Suppressor macrophage treated with lipopolysaccharide for 1 hour (primary cell): Measurements from ENCODE around the gene TBL3.
A peak's percentile ranks its signal among the peaks of the same experiment; 100 is the strongest.
"Not testable (repeated sequence)": the region's sequence is repeated elsewhere in the genome, so short reads cannot be mapped to it uniquely, and the experiment has no call there.

Experiments used
- DNase-seq, 3 donors: peaks; one replicate each; pipeline ENCODE4 v3.0.0-alpha.2; 2020 to 2022

The TBL3 gene

DNA sequence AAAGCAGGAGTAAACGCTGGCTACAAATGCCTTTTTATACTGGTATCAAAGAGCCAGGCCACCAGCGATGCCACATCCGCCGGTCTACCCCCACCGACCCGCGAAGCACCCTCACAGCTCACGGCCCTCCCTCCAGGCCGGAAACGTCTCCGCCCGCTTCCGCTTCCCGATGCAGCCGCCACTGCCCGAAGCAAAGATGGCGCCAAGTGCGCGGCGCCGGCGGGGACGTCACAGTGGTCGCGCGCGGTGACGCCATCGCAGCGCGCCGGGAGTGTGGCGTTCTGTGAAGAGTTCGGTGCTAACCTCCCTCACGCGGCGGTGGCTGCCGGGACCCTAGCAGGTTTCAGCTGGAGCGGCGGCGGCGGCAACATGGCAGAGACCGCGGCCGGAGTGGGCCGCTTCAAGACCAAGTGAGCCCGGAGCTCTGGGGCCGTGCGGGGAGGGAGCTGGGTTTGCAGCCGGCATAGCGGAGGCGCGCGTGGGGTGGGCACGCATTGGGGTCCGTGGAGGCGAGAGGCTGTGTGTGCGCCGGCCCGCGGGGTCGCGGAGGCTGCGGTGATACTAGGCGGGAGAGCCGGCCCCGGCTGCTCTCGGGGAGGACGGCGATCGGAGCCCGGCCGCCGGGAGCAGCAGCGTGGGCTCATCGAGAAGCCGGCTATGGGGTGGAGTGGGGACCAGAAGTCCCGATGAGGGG, at the start of gene TBL3:
TBL3 (plus strand) TSS at position 258 of the 694 bp plus-strand sequence; CDS start at position 370, 112 bp downstream.
- peak; percentile 96 to 97 (median 97) for DNase-seq

DNA sequence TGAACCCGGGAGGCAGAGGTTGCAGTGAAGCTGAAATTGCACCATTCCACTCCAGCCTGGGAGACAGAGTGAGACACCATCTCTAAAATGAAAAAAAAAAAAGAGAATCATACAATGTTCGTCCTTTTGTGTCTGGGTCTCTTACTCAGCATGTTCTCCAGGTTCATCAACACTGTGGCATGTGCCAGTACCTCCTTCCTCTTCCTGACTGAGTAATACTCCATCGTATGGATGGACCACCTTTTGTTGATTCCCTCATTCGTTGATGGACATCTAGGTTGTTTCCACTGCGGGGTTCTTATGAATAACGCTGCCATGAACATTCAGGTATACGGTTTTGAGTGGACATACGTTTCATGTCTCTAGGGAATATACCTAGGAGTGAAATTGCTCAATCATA, 49.5 kb upstream of the TBL3 start:
- DNase-seq = no peak

DNA sequence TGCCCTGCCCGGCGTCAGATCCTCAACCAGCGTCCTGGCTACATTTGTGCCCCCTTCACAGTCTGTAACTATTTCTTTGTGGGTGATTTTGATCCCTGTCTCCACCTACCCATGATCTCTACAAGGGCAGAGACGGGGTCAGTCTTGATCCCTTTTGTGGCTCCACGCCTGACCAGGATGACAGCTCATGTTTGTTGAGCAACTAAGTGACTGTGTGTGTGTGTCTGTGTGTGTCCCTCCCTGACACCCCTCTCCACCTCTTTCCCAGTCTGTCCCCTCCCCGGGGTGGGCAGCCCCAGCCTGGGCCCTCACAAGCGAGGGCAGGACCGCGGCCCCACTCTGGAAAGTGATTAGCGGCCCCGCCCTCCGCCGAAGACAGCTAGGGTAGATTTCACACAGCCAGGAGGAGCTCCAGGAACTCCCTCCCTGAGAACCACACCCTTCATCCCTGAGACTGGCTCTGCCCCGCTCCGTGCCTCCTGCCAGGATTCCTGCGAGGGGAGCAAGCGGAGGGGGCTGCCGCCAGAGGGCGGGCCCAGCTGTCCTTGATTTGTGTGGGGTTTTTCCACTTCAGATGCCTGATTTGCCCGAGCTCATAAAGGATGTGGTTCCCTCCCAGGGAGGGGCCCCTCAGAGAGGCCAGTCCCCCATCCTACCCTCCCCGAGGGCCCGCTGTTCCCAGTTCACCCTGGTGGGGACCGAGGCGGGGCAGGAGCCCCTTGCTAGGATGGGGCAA, 48.4 kb upstream of the TBL3 start:
- peak in 2 of 3 donors; percentile 27 to 39 for DNase-seq

DNA sequence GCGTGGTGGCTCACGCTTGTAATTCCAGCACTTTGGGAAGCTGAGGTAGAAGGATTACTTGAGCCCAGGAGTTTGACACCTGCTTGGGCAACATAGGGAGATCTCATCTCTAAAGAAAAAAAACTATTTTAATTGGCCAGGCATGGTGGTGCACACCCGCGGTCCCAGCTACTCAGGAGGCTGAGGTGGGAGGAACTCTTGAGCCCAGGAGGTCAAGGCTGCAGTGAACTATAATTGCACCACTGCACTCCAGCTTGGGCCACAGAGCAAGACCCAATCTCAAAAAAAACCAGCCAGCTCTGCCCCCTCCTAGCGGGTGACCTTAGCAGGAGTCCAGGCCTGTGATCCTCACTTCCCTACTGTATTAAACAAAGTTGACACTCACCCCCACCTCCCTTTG, 47.8 kb upstream of the TBL3 start:
- no peak for DNase-seq

DNA sequence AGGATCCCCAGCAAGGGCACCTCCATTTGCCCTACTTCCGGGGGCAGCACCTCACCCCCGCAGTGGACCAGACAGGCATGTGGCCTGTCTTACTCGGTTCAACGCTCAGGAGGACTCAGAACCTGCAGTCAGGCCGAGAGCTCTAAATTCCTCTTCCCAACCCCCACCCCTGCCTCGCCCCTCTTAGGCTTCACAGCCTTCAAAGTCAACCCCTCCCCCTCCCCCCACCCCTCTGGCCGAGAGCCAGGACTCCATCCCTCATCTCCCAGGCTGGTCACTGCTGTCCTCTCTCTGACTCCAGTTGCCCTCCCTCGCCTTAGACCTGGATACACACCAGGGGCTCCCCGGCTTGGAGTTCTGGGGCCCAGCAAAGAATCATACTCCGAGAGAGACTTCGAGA, 45.6 kb upstream of the TBL3 start:
- no peak for DNase-seq

DNA sequence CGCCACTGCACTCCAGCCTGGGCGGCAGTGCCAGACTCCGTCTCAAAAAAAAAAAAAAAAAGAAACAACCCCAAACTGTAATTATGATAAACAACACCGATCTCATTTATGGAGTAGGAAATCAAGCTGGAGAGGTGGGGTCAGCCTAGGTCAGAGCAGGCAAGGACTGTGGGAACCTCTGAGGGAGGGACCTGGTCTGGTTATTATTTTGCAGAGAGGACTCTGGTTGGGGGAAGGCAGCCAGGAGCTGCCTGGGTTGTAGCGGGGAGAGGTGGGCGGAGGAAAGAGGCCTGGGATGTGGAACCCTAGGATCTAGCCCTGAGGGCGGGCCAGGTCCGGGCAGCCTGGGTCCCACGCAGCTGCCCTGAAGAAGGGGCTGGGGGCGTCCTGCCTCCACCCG, 42.7 kb upstream of the TBL3 start:
- DNase-seq = peak; percentile 13 to 39 (median 27)

DNA sequence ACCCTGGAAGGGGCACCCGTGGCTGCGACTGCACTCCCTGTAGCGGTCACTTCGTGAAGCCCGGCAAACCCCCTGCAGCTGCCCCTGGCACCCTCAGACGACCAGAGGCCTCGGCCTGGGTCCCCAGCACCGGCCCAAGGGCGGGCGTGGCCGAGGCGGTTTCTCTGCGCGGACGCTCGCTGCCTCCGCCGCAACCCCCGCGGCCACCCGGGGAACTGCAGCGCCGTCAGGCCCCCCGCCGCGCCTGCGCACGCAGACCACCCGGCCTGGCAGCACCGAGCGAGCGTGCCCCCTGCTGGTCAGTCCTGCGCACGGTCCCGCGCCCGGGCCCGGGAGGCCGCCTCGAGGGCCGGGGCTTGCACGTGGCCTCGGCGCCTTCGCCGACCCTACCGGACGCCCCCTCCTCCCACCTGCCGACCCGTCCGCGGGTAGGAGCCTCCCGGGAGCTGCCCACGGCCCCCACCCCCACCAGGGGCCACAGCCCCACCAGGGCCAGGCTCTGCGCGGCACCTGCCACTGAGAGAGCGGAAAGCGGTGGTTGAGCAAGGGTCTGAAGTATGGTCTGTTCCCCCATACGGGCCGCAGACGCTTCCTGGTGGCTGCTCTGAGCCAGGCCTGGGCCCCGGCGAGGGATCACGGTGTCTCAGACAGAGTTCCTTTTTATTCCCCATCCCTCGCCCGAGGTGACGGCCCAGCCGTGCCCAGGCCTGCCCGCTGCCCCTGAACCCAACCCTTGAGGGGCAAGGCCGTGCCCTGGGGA, 42.1 kb upstream of the TBL3 start:
- peak; percentile 90 to 97 (median 96) for DNase-seq

DNA sequence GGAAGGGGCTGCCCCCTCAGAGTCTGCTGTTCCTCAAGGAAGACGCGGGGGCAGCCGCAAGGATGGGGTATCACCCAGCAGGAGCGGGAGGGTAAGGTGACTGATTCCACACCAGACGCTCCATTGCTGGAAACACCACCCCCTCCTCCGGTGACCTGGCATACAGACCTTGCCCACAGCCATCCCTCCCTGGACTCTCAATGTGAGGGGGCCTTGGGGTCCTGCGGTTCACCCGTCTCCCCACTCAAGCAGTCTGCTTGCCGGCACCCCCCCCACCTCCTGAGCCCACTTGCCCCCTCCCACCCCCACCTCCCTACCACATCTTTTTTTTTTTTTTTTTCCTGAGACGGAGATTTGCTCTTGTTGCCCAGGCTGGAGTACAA, 41.5 kb upstream of the TBL3 start:
- no peak for DNase-seq

DNA sequence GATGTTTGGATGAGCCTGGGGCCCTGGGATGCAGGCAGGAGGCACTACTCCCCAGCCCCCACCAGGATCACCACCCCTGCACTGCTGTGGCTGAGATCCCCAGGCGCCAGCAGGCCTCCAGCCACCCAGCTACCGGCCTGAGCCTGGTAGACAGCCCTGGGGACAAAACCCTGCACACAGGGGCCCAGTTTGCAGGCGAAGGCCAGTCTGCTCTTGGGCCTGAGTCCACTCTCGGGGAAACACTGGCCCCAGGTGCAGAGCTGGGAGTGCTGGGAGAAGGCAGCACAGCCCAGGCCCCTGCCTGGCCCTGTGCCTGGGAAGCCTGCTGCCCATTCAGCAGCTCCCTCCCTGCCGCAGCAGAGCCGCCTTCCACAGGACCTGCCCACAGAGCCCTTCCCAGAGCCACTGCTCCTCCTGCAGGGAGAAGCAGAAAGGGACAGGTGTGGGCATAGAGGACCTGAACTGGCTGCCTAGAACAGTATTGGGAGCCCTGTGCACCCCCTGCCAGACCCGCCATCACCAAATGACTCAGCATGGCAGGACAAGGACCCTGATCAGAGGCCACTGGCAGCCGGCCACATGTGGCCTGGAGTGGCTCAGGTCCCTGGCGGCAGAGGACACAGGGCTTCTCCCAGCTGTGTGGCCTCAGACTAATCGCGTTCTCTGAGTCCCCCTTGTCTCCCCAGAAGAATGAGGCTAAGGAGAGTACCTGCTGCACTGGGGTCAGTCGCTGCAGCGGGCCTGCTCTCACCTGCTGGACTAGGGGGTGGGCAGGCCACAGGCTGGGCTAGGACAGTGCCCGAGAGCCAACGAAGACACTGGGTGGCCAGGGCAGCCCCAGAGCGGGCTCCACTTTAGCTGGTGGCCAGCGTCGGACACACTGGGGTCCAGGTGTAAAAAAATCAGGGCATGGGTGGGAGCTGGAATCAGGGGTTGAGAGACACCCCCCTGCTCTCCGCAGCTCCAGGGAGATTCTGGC, 39.5 kb upstream of the TBL3 start:
- DNase-seq = no peak

DNA sequence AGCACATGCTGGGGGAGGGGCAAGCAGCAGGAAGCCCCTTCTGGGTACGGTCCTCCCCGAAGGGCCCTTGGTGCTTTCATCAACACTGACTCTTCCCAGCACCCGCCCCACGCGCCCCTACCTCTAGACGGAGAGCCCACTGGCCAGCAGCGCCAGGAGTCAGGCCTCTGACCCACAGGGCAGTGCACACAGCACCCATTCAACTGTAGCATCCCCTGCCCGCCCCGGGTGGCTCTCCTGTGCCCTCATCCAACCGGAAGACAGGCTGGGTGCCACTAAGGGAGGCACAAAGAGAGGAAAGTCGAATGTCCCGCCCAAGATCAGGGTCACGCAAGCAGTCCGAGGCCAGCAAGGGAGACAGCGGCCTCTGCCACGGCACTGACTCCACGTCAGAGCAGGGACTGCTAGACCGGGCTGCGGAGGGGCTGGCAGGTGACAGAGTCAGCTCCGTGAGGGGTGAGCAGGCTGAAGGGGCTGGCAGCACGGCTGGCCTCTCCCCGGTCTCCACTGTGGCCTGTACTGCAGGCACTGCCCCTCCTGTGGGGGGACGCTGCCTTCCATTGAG, 38.7 kb upstream of the TBL3 start:
- no peak for DNase-seq

DNA sequence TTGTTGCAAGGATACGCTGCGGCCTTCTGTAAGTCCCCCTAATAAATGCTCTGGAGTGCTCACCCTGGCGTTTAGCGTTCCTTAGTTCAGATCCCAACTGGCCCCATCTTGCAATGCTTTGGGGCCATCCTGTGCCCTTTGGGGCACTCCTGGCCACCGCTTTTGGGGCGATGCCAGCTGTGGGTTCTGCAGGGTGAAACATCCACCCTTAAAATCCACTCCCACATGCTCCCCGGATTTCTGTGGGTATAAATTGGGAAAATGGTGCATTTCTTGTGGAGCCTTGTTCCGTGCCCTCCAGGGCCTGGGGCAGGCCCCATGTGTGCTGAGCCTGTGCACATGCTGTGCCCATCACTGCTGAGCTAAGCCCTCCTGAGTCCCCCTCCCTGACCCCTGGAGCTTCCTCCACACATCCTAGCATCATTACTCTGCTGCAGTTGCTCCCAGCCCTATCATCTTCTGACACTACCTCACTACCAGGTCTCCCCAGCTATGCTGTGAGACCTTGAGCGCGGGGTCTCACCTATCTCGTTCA, 34.8 kb upstream of the TBL3 start:
- no peak for DNase-seq

DNA sequence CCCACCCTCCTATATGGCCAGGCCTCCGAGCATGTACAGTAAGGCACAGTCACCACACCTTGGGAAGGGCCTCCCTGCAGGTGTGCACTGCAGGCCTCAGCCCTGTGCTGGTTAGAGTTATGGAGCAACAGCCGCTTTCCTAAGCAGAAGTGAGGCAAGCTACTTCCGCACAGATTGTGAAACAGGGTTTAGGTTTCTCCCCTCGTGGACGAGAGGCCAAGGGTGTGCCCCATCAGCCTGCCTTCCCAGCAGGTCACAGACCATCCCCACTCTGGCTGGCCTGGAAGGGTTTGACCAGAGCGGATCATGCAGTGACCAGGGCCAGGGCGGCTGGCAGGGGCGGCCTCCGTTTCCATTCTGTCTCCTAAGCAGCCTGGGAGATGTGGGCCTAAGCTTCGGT, 33.5 kb upstream of the TBL3 start:
- peak; percentile 81 to 84 (median 84) for DNase-seq

DNA sequence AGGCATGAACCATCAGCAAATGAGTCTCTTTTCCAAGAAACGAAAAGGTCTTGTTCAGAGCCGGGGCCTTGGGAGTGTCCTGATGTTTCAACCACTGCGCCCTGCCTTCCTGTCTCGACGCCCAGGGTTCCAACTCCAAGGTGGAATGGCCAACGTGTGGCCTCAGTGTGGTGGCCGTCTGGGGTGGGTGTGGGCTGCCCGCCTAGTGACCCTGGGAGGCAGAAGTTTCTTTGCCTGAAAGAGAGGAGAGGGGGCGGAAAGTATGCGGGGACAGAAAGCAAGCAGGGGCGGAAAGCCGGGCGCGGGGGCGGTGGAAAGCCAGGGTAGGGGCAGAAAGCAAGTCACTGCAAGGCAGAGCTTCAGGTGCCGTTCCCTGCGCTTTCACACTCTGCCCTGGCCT, 32.9 kb upstream of the TBL3 start:
- DNase-seq = no peak

DNA sequence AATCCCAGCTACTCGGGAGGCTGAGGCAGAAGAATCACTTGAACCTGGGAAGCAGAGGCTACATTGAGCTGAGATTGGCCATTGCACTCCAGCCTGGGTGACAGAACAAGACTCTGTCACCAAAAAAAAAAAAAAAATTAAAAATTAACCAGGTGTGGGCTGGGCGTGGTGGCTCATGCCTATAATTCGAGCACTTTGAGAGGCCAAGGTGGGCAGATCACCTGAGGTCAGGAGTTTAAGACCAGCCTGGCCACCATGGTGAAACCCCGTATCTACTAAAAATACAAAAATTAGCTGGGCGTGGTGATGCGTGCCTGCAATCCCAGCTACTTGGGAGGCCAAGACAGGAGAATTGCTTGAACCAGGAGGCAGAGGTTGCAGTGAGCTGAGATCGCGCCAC, 32.0 kb upstream of the TBL3 start:
- not testable (repeated sequence) for DNase-seq

DNA sequence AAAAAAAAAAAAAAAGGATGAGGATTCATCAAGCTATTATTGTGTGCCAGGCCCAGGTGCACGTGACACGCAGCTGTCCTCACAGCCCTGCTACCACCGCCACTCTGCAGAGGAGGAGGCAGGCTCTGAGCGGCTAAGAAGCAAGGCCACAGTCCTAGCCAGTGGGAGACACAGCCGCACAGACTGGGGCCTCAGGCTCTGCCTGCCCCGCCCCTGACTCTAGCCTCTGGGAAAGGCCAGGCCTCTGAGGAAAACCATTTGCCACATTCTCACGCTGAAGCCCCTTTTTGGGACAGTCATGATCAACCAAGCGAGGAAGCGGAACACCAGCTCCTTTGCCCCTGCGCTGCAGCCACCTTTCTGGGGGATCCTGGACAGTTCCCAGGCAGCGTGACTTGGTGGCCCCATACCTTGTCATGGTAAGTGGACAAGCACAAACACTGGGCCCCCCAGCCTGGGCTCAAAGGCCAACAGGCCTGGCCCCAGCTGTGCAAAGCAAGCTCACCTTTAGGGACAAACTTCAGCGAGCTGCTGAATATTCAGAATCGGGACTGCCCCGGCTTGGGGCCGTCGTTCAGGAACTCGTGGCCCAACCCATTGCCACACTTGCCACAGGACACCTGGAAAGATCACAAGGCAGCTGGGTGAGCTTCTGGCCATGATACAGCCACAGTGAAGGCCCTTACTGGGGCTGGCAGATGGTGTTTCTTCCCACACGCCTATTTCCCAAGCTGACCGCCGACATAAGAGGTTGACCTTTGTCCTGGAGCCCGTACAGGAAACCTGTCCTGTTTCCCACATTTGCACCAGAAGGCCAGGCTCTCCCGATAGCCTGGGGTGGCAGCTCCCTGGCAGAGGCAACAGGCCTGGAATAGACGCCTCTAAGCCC, 31.3 kb upstream of the TBL3 start:
- DNase-seq = no peak

DNA sequence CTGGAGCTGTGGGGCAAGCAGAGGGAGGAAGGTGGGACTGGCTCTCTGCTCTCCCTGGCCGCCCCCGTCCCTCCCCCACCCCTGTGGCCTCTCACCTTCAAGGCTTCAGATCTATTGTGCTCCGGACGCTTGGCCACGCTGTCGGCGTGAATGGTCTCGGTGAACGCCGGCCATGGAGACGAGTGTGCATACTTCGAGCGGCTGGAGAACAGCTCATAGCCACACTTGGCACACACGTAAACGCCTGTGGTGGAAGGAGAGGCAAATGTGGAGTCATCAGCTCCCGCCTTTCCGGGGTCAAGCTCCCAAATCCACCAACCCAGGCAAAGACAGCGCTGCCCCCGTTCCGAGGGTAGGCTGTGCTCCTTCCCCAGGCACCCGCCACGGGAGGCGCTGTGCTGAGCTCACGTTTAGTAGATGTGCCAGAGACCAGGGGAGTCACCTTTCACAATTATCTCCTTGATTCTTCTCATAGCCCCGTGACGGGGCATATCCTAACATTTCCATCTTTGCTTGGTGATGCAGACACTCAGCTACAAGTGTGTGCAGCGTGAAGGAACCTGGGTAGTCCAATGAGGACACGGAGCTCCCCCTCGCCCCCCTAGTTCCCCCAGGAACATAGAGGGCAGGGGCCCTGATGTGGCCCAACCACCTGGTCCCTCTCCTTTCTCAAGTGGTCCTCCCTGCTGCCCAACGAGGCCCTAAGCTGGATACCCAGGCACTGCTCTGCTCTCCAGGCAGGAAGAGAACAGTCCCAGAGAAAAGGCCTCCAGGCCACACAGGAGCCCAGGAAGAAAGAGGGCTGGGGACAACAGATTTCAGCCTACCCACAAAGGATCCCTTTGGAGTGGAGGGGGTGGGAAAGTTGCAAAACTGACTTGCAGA, 30.4 kb upstream of the TBL3 start:
- DNase-seq = no peak

DNA sequence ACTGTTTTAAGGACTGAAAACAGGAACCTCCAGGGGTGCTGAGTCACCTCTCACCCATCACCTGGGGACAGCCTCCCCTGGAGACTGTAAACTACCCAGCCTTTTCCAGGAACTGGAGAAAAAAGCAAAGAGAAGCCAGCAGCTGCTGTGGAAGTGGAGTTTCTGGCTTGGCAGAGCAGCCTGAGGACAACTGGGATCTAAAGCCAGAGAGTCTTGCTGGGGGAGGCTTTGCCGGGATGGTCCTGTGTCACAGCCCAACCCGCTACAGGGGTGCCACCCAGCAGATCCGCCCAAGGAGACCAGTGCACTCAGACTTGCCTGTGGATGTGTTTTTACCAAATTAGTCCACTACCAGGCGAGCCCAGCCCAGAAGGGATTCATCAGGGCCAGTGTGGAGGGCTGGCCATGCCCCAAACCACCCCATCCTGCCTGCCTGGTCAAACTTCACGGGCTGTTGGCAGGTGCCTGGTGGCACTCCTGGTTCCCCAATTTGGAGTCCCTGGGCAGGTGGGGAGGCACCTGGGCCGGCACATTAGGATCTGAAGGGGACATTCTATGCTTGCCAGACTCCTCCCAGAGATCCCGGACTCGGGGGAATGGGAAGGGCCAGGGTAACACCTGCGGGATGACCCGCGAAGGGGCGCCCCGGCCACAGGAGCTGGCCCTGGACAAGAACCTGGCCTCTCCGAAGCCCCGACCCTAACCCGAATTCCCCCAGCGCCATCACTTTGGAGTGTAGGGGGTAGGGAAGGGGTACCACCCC, 29.6 kb upstream of the TBL3 start:
- peak; percentile 54 to 71 (median 64) for DNase-seq

DNA sequence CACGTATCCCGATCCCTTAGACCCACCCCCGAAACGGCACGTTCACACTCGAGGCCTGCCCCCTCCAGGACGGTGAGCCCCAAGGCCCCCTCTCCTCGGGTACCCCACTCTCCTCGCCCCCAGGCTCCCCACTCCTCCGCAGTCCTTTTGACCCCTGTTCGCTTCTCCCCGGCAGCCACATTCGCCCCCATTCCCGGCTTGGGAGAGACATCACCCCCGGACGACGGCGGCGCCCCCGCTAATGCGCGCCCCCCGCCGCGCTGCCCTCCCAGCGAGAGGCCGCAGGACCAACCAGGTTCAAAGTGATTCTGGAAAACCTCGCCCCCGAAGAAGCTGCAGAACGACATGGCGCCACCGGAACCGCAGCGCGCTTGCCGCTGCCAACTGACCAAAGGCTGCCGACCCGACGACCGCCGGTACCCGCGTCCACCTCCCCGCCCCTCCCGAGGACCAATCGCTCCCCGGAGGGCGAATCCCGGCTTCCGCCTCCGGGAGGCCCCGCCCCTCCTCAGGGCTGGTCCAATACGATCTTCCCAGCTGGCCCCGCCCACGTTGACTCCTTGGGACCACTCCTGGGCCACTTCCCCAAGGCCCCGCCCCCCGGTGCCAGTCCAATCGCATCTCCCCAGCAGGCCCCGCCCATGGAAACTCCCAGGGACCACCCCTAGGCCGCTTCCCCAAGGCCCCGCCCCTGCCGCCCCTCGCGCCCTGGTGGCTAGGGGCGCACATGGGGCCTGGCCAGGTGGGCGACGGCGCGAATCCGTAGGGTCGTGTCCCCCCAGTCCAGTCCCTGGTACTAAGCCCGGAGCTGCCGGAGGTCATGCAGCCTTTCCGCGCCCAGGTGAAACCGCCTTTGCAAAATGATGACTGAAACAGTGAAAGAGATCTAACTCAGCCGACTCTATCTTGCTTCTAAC, 28.8 kb upstream of the TBL3 start, which contains the start of gene MSRB1:
MSRB1 (minus strand) TSS at position 390 of the 917 bp plus-strand sequence; CDS start at position 347, 43 bp downstream.
- DNase-seq = peak; percentile 100
